UCSD-AML1 (cell line): ENCODE data around the gene RTCB.

ENCODE experiments used
- DNase-seq: peaks from one replicate; lab custom pipeline; 2025; ENCODE audit not compliant: unreplicated experiment; lab: John Stamatoyannopoulos, UW

The RTCB gene

DNA sequence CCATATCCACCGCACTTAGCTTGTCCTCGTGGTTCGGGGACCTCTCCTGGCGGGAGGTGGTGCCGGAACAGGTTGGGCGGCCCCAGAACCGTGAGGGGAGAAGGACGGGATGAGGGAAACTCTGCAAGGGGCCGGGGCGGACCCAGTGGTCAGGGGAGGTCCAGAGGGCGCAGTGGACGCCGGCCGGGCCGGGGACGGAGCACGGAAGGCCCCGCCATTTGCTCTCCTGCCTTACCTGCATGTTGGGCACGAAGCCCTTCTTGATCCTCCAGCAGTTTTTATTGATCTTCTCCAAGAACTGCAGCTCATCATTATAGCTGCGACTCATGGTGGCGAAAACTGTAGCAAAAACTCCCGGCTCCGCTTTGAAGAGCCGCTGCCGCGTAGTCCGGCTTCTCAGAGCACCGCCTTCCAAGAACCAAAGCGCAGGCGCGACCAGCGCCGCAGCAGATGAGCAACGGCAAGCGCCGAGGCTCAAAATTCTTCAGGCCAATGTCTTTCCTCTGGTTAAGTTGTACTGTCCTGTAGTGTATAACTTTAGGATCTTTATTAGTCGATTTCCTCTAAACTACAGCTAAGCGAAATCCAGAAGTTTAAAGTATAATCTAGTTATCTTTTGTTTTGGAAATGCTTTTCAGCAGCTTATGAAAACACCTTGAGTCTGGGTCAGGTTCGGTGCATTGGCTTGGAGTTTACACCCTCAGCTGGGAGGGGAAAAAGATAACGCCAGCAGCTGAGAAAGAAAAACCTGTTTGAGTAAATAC lies at the start of gene RTCB:
TSS of gene RTCB (minus strand) at position 419 of the 764 bp plus-strand sequence. CDS start at position 328, 91 bp downstream.
- DNase-seq: peak; percentile 91

GRCh38 chr22:32457031-32457430 lies 45.0 kb upstream of the RTCB start:
- no peak for DNase-seq

DNA sequence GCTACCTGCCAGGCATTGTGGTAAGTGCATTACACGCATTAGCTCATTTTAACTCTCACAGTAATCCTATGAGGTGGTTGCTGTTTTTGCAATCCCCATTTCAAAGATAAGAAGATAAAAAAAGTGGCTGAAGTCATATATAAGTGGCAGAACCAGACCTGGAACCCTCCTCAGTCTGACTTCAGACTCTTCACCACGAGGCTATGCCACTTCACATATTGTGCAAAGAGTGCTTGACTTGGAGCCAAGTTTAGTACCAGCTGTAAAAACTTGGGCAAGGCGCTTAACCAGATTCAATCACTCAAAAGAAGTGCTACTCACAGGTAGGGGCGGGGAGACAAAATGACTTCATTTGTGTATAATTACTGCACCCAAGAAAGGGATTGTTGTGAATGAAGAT lies 36.9 kb upstream of the RTCB start:
- no peak for DNase-seq

DNA sequence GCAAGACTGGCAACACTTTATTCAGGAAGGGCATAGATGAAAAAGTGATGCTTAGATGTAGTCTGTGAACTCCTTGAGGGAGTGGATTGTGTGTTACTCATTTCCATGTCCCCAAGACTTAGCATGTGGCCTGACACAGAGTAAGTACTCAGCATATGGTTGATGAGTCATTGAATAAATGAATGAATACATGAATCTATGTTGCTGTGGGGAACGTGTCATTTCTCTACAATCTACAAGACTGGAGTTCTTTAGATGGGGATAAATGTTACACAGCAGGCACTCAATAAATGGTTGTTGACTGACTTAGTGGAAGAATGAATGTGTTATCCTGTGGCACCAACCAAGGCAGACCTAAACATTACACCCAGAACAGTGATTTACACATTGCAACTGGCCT lies 34.3 kb upstream of the RTCB start:
- no peak for DNase-seq

DNA sequence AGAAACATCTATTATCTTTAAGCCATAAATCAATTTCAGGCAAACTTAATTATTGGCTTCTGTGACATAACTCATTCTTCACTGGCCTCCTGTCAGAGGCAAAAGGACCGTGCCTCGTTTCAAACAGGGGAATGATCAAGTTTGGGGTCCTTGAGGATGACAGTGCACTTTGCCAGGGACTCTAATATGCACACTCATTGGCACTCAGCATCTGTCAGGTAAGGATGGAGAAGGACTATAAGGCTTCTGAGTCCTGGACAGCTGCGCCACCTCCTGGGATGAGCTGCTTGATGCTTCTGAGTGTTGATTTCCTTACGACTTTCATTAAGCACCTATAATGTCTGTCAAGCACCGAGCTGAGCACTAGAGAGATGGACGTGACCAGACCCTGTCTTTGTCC lies 32.0 kb upstream of the RTCB start:
- peak; percentile 22 for DNase-seq

DNA sequence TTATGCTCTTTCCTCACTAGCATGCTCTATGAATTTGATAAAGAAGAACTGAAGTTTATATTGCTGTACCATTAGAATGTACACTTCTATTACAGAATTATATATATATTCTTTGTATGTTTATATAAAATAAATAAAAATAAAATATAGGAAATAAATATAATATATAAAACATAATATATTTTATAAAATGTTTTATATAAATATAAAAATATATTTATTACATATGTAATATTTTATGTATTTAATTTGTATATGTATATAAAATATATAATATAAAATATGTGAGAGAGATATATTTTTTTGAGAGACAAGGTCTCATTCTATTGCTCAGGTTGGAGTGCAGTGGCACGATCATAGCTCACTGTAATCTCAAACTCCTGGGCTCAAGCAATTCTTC lies 18.3 kb upstream of the RTCB start:
- DNase-seq: no peak

GRCh38 chr22:32426881-32427280 lies 14.8 kb upstream of the RTCB start:
- no peak for DNase-seq

GRCh38 chr22:32423664-32424063 lies 11.6 kb upstream of the RTCB start:
- DNase-seq: no peak

GRCh38 chr22:32422062-32422461 lies 10.0 kb upstream of the RTCB start:
- no peak for DNase-seq

GRCh38 chr22:32421484-32421883 lies 9.4 kb upstream of the RTCB start:
- no peak for DNase-seq

DNA sequence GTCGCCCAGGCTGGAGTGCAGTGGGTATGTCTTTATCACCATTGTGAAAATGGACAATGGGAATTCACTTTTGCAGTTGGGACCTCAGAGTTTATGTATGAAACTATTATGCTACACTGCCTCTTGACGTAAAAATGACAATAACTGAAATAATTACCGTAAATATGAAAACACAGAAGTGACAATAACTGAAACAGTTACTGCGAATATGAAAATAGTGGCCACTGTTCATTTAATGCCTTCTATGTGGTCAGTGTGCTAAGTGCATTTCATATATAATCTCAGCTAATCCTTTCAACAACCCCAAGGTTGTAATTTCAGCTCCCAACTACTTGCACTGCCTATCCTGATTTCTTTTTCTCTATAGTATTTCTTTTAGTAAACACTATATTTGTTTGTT lies 5.9 kb upstream of the RTCB start:
- DNase-seq: no peak

DNA sequence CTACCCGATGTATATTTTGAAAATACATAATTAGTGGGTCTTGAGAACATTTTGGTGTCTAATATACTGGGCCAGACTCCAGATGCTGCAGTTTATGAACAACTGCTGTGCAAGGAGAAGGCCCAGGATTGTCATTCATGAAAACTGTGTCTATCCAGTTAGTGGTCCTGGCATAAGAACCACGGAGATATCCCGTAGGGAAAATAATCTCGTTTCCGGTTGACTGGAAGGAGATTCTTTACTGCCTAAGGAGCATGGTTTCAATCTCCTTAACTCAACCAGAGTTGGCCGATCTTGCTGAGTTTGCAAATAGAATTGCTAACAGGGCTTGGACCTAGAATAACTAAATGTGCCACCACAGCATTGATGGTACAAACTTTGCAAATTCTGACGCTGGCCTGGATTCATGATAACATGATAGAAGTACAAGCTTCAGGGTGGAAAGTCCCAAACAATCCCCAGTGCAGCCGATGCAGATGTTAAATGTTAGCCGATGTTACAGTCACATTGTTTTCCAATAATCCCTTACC lies 4.6 kb upstream of the RTCB start:
- DNase-seq: no peak

GRCh38 chr22:32414191-32414590 lies 2.1 kb upstream of the RTCB start:
- no peak for DNase-seq

- DNase-seq: no peak
Measured at GRCh38 chr22:32413719-32414118, 1.7 kb upstream of the RTCB start.

DNA sequence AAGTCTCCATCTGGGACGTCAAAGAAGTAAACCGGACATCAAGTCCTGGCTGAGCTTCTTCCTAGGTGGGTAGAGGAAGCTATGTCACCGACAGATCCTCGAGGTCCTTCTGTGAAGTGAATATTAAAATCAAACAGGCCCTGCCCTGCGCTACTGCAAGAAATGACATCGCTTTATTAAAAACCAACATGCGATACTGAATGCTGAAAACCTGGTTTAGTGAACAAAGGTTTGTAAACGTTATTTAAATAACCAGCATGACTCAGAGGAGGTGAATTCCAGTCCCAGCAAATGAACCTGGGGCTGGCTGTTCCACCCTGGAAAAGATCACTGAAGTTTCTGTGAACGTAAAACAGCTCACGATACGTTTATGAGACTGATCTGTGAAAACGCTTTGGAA lies 645 bp downstream of the RTCB start:
- DNase-seq: no peak

DNA sequence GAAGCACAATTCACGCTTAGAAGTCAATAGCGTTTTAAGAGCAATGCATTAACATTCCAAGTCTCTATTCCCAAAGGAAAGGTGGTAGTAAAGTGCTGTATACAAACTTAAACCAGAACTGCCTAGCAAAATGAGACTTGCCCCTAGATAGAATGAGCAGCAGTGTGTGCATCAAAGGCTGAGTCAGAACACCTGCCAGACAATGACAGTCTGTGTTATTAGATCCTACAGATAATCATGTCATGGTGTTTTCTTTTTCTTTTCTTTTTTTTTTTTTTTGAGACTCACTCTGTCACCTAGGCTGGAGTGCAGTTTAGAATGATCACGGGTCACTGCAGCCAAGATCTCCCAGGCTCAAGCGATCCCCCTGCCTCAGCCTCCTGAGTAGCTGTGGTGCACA lies 1.6 kb downstream of the RTCB start:
- no peak for DNase-seq

DNA sequence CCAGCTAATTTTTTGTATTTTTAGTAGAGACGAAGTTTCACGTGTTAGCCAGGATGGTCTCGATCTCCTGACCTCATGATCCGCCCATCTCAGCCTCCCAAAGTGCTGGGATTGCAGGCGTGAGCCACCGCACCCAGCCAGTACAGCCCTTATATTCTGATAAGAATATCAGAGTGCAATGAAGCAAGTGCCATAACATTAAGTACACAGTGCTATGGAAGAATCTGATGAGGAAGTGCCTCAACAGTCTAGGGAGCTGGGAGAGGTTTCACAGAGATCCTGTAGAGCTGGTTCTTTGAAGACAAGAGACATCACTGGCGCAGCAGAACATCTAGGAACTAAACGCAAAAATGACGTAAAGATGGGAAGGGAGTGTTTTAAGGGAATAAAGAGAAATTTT lies 2.1 kb downstream of the RTCB start:
- no peak for DNase-seq

- no peak for DNase-seq
Measured at GRCh38 chr22:32407936-32408335, 4.1 kb downstream of the RTCB start.

DNA sequence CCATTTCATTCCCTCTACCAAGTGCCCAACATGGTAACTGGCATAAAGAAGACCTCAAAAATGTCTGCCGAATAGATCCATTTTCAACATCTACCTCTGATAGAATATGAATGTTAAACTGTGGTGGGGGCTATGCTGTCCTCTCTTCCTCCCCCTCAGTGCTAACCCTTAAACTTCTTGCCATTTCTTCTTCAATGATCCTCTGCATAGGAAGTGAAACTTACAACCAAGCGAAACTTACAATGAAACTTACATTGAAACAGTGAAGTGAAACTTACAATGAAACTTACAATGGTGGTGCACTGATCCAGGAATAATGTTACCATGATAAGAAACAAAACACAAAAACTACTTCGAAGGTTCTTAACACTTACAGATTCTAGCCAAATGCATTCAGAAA lies 4.7 kb downstream of the RTCB start:
- no peak for DNase-seq

DNA sequence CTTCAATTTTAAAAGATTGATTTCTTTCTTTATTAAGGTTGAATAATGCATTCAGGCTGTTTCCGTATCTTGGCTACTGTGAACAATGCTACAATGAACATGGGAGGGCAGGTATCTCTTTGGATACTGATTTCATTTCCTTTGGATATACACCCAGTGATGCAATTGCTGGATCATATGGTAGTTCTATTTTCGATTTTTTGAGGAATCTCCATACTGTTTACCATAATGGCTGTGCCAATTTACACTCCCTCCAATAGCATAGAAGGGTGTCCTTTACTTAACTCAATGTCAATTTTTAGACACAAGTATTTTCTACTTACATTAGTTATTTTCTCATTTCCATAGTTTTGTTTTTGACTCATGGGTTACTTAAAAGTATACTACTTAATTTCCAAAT lies 8.0 kb downstream of the RTCB start:
- DNase-seq: no peak

GRCh38 chr22:32401486-32401885 lies 10.6 kb downstream of the RTCB start:
- DNase-seq: no peak

GRCh38 chr22:32396746-32397145 lies 15.3 kb downstream of the RTCB start:
- DNase-seq: no peak

DNA sequence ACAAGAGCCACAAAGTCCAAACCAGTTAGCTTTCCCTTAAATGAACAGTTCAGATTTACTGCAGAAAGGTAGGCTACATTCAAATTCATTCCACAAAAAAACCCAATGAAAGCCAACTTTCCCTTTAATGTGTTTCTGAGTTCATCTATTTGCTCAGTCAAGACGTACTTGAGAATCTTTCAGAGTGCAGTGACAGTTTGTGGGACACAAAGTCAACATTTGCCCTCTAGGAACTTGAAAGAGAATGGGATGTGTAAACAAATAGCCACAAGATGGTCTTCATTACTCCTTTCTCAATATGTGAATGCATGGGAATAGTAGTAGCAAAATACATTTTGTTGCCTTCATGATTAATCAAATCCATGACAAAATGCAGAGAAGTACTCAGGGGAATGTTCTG lies 15.8 kb downstream of the RTCB start:
- DNase-seq: no peak
